Activated naive CD4-positive, alpha-beta T cell treated with anti-CD3 and anti-CD28 coated beads for 36 hours (primary cell): Measurements from ENCODE around the gene KNDC1. TPM values are rescaled to one million over a fixed set of nuclear protein-coding genes. Genes with fewer than 3 reads are reported as not detected.

ENCODE experiments used
- CTCF ChIA-PET: fragments of 350-600 bp; sonication (Branson Sonifier 250); formaldehyde crosslinking; loops from one replicate; lab custom pipeline; 2021; ENCODE audit warnings: antibody characterized with exemption; lab: Charles Lee
- DNase-seq: peaks from one replicate; pipeline ENCODE4 v3.0.0-alpha.2; 2020
- H3K27ac Mint-ChIP-seq: one replicate; pipeline ENCODE4 v1.8.0; 2021; ENCODE audit warnings: mild to moderate bottlenecking, mixed read lengths
- H3K27me3 Mint-ChIP-seq: one replicate; pipeline ENCODE4 v1.8.0; 2021; ENCODE audit warnings: low read depth, mixed read lengths
- H3K36me3 Mint-ChIP-seq: one replicate; pipeline ENCODE4 v1.8.0; 2021; ENCODE audit warnings: low read depth, mixed read lengths
- H3K4me1 Mint-ChIP-seq: one replicate; pipeline ENCODE4 v1.8.0; 2021; ENCODE audit warnings: low read depth, mixed read lengths
- H3K4me3 Mint-ChIP-seq: one replicate; pipeline ENCODE4 v1.8.0; 2021; ENCODE audit warnings: mild to moderate bottlenecking, moderate library complexity, mixed read lengths
- H3K9me3 Mint-ChIP-seq: one replicate; pipeline ENCODE4 v1.8.0; 2021; ENCODE audit warnings: mixed read lengths
- intact Hi-C: fragments of 100-400 bp; cut with micrococcal nuclease; formaldehyde crosslinking; loops from one replicate; pipeline ENCODE4 v1.15.1; 2023
- total RNA-seq, 2 experiments: library from RNA; stranded (reverse); gene quantifications; one replicate each; pipeline ENCODE4 v1.2.3, GENCODE V29; 2021

KNDC1 gene
- total RNA-seq, 2 experiments from 2014 or later: not detected

- H3K27me3 Mint-ChIP-seq: no peaks in the 10 kb centered on the region
- DNase-seq: no peak
- intact Hi-C loops: no loop called here
- no peaks in the 10 kb centered on the region for H3K36me3 Mint-ChIP-seq
- no peaks in the 10 kb centered on the region for H3K4me1 Mint-ChIP-seq
- no peak overlapping the region for H3K4me3 Mint-ChIP-seq
- H3K27ac Mint-ChIP-seq: no peak overlapping the region
- CTCF ChIA-PET: no interaction called here
- H3K9me3 Mint-ChIP-seq: peaks cover 5% of the 10 kb centered on the region
Measured at GRCh38 chr10:133195096-133195495, 35.1 kb downstream of the KNDC1 start.

GRCh38 chr10:133195611-133196010, 35.6 kb downstream of the KNDC1 start:
- Mint-ChIP-seq H3K9me3 (peaks cover 5% of the 10 kb centered on the region), H3K27ac (no peak overlapping the region), H3K4me3 (no peak overlapping the region), H3K27me3 (no peaks in the 10 kb centered on the region), H3K36me3 (no peaks in the 10 kb centered on the region), H3K4me1 (no peaks in the 10 kb centered on the region)
- intact Hi-C loops: no loop called here
- no peak for DNase-seq
- CTCF ChIA-PET: no interaction called here

GRCh38 chr10:133196221-133196915, 36.3 kb downstream of the KNDC1 start:
- intact Hi-C loops: no loop called here
- no peak overlapping the region for H3K4me3 Mint-ChIP-seq
- DNase-seq: no peak
- H3K27me3 Mint-ChIP-seq: no peaks in the 10 kb centered on the region
- H3K27ac Mint-ChIP-seq: no peak overlapping the region
- peaks cover 5% of the 10 kb centered on the region for H3K9me3 Mint-ChIP-seq
- no peaks in the 10 kb centered on the region for H3K36me3 Mint-ChIP-seq
- H3K4me1 Mint-ChIP-seq: no peaks in the 10 kb centered on the region
- CTCF ChIA-PET: no interaction called here

GRCh38 chr10:133196936-133197758, 37.1 kb downstream of the KNDC1 start:
- no peaks in the 10 kb centered on the region for H3K4me1 Mint-ChIP-seq
- no peak overlapping the region for H3K4me3 Mint-ChIP-seq
- no peak for DNase-seq
- intact Hi-C loops: no loop called here
- CTCF ChIA-PET: no interaction called here
- no peaks in the 10 kb centered on the region for H3K36me3 Mint-ChIP-seq
- no peak overlapping the region for H3K27ac Mint-ChIP-seq
- peaks cover 5% of the 10 kb centered on the region for H3K9me3 Mint-ChIP-seq
- H3K27me3 Mint-ChIP-seq: no peaks in the 10 kb centered on the region

GRCh38 chr10:133197786-133198185, 37.8 kb downstream of the KNDC1 start:
- Mint-ChIP-seq H3K27me3 (no peaks in the 10 kb centered on the region), H3K9me3 (peaks cover 5% of the 10 kb centered on the region), H3K36me3 (no peaks in the 10 kb centered on the region), H3K4me3 (no peak overlapping the region), H3K27ac (no peak overlapping the region), H3K4me1 (no peaks in the 10 kb centered on the region)
- no peak for DNase-seq
- CTCF ChIA-PET: no interaction called here
- intact Hi-C loops: no loop called here

- no peak overlapping the region for H3K4me3 Mint-ChIP-seq
- no peaks in the 10 kb centered on the region for H3K27me3 Mint-ChIP-seq
- H3K27ac Mint-ChIP-seq: no peak overlapping the region
- peaks cover 5% of the 10 kb centered on the region for H3K9me3 Mint-ChIP-seq
- no peak for DNase-seq
- intact Hi-C loops: no loop called here
- CTCF ChIA-PET: no interaction called here
- H3K36me3 Mint-ChIP-seq: no peaks in the 10 kb centered on the region
- no peaks in the 10 kb centered on the region for H3K4me1 Mint-ChIP-seq
Measured at GRCh38 chr10:133198206-133198605, 38.2 kb downstream of the KNDC1 start.

- Mint-ChIP-seq H3K36me3 (no peaks in the 10 kb centered on the region), H3K4me1 (no peaks in the 10 kb centered on the region), H3K9me3 (peaks cover 4% of the 10 kb centered on the region), H3K27me3 (no peaks in the 10 kb centered on the region), H3K4me3 (no peak overlapping the region), H3K27ac (no peak overlapping the region)
- CTCF ChIA-PET: no interaction called here
- intact Hi-C loops: no loop called here
- DNase-seq: no peak
Measured at GRCh38 chr10:133198621-133199487, 38.8 kb downstream of the KNDC1 start.

- Mint-ChIP-seq H3K4me3 (no peak overlapping the region), H3K27me3 (no peaks in the 10 kb centered on the region), H3K36me3 (no peaks in the 10 kb centered on the region), H3K27ac (no peak overlapping the region), H3K9me3 (peaks cover 2% of the 10 kb centered on the region), H3K4me1 (no peaks in the 10 kb centered on the region)
- no peak for DNase-seq
- CTCF ChIA-PET: no interaction called here
- intact Hi-C loops: no loop called here
Measured at GRCh38 chr10:133199488-133199885, 39.5 kb downstream of the KNDC1 start.

- Mint-ChIP-seq H3K27me3 (no peaks in the 10 kb centered on the region), H3K9me3 (no peaks in the 10 kb centered on the region), H3K4me1 (no peaks in the 10 kb centered on the region), H3K27ac (no peak overlapping the region), H3K4me3 (no peak overlapping the region), H3K36me3 (no peaks in the 10 kb centered on the region)
- CTCF ChIA-PET: no interaction called here
- no peak for DNase-seq
- intact Hi-C loops: no loop called here
Measured at GRCh38 chr10:133199992-133200611, 40.1 kb downstream of the KNDC1 start.

GRCh38 chr10:133200621-133201031, 40.6 kb downstream of the KNDC1 start:
- Mint-ChIP-seq H3K4me3 (no peak overlapping the region), H3K4me1 (no peaks in the 10 kb centered on the region), H3K27ac (no peak overlapping the region), H3K27me3 (no peaks in the 10 kb centered on the region), H3K36me3 (no peaks in the 10 kb centered on the region), H3K9me3 (no peaks in the 10 kb centered on the region)
- CTCF ChIA-PET: no interaction called here
- DNase-seq: no peak
- intact Hi-C loops: no loop called here

GRCh38 chr10:133201151-133201947, 41.3 kb downstream of the KNDC1 start:
- no peak overlapping the region for H3K27ac Mint-ChIP-seq
- H3K4me1 Mint-ChIP-seq: no peaks in the 10 kb centered on the region
- CTCF ChIA-PET: no interaction called here
- intact Hi-C loops: no loop called here
- H3K36me3 Mint-ChIP-seq: no peaks in the 10 kb centered on the region
- no peaks in the 10 kb centered on the region for H3K27me3 Mint-ChIP-seq
- no peak for DNase-seq
- H3K9me3 Mint-ChIP-seq: no peaks in the 10 kb centered on the region
- H3K4me3 Mint-ChIP-seq: no peak overlapping the region
